Stimulated activated CD4-positive, alpha-beta T cell treated with anti-CD3 and anti-CD28 coated beads, TNF-alpha, amount 100 ng/mL, for 24 hours (primary cell): ENCODE measurements around the gene CD99.
A peak's percentile ranks its signal among the peaks of the same experiment; 100 is the strongest.

Experiments used
- DNase-seq, 3 experiments: peaks; one replicate each; pipeline ENCODE4 v3.0.0-alpha.2; 2020; ENCODE audit warnings: low read depth in 3 of 3

CD99 gene

GRCh38 chrX:2690856-2691542 is at the start of gene CD99:
Gene CD99, plus strand, starts transcription at chrX:2691295. Its CDS starts 66 bp downstream, at chrX:2691361.
- peak; percentile 76 to 86 (median 80) for DNase-seq

GRCh38 chrX:2642146-2642545 is 48.9 kb upstream of the CD99 start:
- DNase-seq = no peak

- DNase-seq = no peak
Observed at GRCh38 chrX:2642791-2643190, 48.3 kb upstream of the CD99 start.

DNA sequence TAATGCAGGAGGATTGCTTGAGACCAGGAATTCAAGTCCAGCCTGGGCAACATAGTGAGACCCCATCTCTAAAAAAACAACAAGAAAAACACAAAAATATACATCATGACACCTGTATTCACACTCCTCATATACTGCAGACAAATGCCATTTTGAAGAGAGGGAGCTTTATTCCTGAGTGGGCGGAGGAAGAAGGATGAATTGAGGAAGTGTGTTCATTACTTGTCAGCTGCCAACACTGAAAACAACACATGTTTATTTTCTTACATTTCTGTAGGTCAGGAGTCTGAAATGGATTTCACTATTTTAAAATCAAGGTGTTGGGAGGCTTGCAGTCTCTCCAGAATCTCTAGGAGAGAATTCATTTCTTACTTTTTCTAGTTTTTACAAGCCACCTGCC is 47.2 kb upstream of the CD99 start:
- no peak for DNase-seq

DNA sequence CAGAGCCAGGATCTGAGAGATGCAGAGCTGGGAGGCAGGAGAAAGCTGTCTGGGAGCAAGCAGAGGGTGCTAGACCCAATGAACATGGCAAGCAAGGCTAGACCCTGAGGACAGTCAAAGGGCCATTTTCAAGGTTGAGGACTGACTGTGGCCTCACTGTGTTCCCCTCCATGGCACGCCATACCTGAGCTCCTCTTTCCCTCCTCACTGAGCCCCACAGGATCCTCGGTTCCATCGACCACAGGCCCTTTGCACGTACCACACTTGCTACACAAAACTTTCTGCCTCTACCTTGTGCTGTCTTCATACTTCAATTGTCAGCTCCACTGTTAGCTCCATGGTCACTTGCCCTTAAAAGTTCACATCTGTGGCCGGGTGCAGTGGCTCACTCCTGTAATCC is 45.5 kb upstream of the CD99 start:
- no peak for DNase-seq

- no peak for DNase-seq
Observed at GRCh38 chrX:2647627-2648026, 43.5 kb upstream of the CD99 start.

DNA sequence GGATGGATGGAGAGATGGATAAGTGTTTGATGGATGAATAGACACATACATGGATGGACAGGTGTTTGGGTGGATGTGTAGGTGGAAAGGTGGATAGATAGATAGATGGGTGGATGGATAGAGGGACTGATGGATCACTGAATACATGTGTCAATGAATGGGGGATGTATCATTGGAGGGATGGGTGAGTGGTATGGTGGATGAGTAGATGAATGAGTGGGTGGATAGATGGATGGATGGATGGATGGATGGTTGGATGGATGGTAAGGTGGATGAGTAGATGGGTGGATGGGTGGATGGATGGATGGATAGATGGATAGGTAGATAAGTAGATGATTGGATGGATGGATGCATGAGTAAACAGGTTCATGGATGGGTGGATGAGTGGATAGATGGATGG is 41.1 kb upstream of the CD99 start:
- no peak for DNase-seq

GRCh38 chrX:2650865-2651264 is 40.2 kb upstream of the CD99 start:
- no peak for DNase-seq

DNA sequence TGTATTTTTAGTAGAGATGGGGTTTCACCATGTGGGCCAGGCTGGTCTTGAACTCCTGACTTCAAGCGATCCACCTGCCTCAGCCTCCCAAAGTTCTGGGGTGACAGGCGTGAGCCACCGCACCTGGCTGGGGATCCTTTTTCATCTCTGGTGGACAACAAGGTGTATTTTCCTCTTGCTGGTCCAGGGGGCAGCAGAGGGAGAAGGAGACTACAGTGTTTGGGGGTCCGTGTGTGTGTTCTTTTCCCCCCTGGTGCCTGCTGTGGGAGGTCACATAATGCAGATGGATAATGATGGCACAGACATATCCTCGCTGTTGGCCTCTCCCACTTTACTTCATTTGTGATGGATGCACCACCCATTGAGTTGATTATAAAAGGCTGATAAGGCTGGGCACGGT is 39.0 kb upstream of the CD99 start:
- no peak for DNase-seq

- no peak for DNase-seq
Observed at GRCh38 chrX:2654436-2655340, 36.4 kb upstream of the CD99 start.

DNA sequence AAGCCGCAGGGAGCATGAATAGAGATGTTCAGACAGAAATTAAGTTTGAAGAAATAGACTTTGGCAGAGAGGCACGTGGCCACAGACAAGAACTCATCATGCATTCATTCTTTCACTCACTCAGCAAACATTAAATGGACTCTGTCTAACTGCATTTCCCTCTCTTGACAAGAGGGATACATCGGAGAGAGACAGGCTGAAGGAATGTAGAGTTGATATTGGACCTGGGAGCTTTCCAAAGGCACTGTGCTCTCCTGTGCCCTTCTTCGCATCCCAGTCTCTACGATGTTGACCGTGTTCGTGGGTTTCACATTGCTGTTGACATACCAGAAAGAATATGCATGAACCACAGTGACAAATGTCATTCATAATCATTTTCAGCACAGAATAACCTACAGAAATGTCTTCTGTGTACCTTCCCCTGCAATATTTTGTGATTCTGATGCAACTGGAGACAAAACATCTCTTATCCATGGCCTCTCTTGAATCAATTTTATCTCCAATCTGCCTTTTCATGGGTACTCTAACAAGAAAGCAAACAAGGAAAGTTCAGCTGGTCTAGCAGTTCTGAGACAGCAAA is 34.7 kb upstream of the CD99 start:
- no peak for DNase-seq

GRCh38 chrX:2657532-2658113 is 33.5 kb upstream of the CD99 start:
- no peak for DNase-seq

DNA sequence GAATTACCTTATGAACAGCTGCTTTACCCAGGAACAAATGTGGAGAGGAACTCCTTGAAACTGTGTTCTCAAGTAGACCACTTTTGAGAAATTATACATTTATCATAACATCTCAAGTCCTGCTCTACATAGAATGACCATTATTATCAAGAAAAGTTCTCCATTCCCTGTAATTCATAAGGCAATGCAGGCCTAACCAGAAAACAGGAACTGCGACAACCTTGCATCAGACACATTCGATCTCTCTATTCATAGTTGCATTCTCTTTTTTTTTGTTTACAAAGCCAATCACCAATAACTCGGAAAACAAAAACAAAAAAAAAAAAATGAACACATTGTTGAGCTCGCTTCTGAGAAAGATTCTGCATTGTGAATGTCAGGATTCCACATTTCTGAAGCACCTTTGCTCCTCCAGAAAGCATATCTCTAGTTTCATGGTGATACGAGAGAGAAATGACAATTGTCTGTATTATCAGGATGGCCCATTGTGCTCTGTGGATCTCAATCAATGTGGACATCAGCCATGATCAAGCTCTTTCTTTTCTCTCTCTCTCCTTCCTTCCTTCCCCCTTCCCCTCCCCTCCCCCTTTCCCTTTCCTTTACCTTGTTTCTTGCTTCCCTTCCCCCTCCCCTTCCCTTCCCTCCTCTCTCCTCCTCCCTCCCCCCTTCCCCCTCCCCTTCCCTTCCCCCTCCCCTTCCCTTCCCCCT is 32.4 kb upstream of the CD99 start:
- no peak for DNase-seq

- DNase-seq = no peak
Observed at GRCh38 chrX:2662586-2662985, 28.5 kb upstream of the CD99 start.

GRCh38 chrX:2664502-2664901 is 26.6 kb upstream of the CD99 start:
- no peak for DNase-seq

- DNase-seq = no peak
Observed at GRCh38 chrX:2665387-2666304, 25.4 kb upstream of the CD99 start.

- DNase-seq = no peak
Observed at GRCh38 chrX:2666491-2666890, 24.6 kb upstream of the CD99 start.

GRCh38 chrX:2670978-2671377 is 20.1 kb upstream of the CD99 start:
- DNase-seq = no peak

DNA sequence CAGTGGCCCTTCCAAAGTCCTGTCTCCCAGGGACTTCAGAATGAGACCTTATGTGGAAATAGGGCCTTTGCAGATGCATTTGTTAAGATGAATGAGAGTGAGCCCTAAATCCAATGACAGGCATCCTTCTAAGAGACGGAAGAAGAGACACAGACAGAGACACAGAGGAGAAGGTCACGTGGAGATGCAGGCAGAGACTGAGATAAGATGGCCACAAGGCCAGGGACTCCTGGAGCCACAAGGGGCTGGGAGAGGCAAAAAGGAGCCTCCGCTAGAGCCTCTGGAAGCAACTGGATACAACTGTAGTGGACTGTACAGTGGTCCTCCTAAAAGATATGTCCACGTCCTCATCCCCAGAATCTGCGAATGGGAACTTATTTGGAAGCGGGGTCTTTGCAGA is 19.0 kb upstream of the CD99 start:
- DNase-seq = no peak

DNA sequence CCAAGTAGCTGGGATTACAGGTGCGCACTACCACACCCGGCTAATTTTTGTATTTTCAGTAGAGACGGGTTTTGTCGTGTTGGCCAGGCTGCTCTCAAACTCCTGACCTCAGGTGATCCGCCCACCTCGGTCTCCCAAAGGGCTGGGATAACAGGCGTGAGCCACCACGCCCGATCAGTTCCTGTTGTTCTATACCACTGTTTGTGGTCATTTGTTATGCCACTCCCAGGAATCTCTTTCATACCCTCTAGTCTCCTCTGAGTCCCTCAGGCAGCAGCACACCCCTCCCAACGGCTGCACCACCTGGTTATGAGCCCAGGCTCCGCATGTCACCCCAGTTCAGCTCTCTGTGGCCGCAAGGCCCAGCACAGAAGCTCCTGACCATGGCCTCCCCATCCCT is 17.5 kb upstream of the CD99 start:
- no peak for DNase-seq
